IPS-NIHi7 (cell line): ENCODE measurements around the gene MRPL47.
"Not testable (repeated sequence)": the region's sequence is repeated elsewhere in the genome, so short reads cannot be mapped to it uniquely, and the experiment has no call there.

ENCODE experiments used
- DNase-seq: peaks from one replicate; pipeline ENCODE4 v3.0.0; 2012; ENCODE audit warnings: mixed read lengths; ENCODE audit errors: extremely low spot score

MRPL47 gene

DNA sequence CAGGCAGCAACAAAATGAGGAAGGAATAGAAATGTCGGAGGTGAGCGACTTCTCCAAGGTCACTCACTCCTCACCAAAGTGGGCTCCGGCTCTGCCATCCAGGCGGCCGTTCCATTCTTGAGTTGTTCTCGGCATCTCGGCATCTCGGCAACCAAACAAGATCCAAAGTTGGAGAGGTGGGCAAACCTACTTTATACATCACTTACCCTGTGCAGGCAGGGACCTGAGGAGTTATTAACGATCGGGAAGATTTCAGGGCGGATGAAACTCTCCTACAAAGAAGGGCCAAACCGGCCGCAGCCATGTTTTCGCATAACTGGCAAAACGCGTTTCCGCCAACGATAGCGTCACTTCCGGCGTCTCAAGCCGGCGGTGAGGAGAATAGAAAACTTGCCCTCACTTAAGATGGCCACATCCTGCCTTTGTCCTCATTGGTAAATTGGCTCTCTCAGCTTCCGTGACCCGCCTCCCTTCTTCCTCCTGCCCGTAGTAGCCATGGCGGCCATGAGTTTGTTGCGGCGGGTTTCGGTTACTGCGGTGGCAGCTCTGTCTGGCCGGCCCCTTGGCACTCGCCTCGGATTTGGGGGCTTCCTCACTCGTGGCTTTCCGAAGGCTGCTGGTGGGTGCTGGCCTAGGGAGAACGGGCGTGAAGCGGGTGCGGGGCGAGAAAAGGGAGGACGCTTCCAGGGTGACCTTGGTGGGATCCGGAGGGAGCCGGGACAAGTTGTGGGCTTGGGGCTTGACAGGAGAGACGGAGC is at the start of gene MRPL47, which contains the start of gene NDUFB5:
Gene MRPL47 (minus strand): TSS at position 318 of the 758 bp plus-strand sequence. CDS start 14 bp downstream, at position 304.
Gene NDUFB5 (plus strand): TSS at position 474 of the 758 bp plus-strand sequence. CDS start 22 bp downstream, at position 496.
- peak; percentile 98 for DNase-seq

DNA sequence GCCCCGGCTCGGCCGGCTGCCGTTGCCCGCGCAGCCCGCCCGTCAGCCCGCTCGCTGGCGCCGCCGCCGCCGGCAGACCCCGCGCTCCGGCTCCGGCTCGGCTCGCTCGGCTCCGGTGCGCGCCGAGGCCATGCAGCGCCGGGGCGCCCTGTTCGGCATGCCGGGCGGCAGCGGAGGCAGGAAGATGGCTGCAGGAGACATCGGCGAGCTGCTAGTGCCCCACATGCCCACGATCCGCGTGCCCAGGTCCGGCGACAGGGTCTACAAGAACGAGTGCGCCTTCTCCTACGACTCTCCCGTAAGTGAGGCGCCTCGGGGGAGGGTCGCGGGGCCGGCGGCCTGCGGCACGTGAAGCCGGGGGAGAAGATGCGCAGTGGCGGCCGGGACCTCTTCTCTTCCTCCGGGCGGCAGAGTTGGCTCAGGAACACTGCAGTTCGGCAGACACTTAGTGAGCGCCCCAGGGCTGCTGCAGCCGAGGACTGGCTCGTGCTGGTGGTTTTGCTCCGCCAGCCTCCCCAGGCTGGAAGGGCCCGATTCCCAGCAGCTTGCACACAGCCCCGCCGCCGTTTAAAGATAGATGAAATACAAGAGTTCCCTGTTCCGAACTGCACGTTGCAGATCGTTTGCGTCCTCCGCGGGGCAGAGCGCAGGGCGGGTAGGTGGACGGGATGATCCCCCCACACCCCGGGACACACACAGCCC is 48.8 kb upstream of the MRPL47 start:
- DNase-seq, result peak; percentile 59

DNA sequence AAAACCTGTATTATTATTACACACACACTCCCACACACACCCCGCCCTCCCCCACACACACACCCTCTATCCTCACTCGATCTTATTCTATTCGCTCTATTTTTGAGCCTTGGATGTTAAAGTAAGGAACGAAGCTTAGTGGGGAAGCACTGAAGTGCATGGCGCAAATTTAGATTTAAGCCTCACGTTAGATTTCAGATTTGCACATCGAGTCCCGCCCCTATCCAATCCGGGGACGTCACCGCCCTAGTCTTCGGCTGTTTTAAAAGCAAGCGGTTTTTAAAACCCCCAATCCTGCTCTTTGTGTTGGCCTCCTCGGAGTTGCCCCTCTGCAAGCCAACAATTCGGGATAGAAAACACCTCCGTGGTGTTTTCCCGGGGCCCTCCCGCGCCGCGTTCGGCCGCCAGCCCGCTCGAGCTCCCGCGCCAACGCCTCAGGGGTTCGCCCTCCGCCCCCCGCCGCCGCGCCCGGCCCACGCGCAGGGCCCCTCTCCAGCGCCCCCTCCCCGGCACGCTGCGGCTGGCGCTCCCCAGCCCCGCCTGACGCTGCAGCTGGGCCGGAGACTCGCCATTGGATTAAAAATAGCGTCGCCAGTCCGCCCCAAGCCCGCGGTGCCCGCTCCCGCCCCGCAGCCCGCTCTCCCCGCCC is 48.1 kb upstream of the MRPL47 start, which contains the start of gene USP13:
Gene USP13 (plus strand): TSS at position 594 of the 649 bp plus-strand sequence. CDS start 186 bp downstream, outside the sequence.
- peak; percentile 81 for DNase-seq

DNA sequence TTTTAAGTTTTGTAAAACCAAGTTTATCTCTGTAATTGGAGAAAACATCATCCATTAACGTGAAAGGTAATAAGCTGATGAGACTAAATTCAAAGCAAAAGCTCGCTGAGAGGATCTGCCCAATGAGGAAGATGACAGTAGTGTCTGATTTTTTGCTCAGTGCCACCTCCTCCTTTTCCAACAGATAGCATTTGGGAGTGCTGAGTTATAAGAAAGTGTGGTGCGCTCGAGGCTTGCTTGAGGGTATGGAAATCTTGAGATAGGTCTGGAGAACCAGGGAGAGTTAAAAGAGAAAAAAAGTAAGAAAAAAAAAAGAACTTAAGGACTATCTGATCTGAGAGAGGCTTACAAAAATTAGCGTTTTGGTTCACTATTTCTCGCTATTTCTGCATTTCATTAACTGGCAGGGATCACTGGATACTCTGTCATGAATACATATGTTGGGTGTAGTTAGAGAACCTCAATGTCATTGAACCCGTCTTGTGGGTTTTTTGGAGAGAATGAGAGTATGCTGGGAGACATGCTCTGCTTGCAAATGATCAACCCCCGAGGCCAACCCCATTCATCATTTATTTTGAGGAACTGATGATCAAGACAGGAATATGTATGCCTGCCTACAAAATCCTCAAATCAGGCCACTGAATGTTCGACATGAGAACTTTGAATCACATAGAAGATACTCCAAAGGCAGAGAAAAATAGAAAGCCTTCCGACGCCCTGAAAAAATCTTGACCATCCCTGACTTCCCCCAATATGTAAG is 47.4 kb upstream of the MRPL47 start:
- DNase-seq, result no peak

DNA sequence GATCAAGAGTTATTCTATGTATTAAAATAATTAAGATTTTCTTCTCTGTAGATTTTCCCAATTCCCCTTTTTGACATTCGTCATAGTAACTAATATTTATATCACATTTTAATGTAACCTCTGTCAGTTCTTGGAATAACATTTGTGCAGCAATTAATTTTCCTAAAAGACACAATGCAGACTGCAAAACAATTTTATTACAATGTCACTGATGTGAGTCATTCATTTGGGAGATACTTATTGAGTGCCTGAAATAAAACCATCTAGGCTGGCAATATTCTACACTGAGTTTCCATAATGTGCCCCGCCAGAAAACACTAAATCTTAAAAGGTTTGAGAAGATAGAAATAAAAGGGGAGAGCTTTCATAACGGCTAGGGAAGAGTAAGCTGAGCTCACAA is 41.7 kb upstream of the MRPL47 start:
- no peak for DNase-seq

DNA sequence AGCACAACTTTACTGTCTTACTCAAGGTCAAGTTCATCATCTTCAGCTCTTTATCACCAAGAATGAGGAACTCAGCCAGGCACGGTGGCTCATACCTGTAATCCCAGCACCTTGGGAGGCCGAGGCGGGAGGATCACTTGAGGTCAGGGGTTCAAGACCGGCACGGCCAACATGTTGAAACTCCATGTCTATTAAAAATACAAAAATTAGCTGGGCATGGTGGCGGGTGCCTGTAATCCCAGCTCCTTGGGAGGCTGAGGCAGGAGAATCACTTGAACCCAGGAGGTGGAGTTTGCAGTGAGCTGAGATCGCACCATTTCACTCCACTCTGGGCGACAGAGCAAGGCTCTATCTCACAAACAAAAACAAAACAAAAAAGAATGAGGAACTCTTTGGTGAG is 39.4 kb upstream of the MRPL47 start:
- not testable (repeated sequence) for DNase-seq

DNA sequence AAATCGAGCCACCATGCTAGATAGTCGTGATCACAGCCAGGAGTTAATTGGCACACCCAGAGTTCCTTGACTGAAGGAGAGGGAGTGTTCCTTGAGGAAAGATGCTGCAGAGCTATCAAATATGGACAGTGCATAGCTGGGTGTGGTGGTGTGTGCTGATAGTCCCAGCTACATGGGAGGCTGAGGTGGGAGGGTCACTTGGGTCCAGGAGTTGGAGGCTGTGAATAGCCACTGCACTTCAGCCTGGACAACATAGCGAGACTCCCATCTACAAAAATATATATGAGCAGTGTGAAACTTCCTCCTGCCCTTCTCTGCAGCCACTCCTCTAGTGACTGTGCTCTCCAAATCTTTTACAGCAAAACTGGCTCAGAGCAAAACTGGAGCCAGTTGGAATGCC is 38.4 kb upstream of the MRPL47 start:
- DNase-seq, result no peak

DNA sequence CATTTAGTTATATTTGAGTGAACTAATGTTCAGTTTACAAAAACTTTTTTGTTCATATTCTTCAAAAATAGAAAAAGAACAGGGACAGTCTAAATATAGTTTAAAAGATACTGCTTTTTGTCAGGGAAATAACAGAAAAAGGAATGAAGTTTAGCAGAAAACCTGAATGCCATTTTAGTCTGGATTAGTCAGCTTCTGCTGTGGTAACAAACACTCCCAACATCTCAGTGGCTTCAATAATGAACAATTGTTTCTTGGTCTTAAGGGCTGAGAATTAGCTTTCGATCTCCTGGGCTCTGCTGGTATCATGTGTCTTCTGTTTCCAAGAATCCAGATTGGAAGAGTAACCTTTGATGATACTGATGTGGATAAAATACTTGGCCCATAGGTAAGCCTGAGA is 36.0 kb upstream of the MRPL47 start:
- DNase-seq, result no peak

DNA sequence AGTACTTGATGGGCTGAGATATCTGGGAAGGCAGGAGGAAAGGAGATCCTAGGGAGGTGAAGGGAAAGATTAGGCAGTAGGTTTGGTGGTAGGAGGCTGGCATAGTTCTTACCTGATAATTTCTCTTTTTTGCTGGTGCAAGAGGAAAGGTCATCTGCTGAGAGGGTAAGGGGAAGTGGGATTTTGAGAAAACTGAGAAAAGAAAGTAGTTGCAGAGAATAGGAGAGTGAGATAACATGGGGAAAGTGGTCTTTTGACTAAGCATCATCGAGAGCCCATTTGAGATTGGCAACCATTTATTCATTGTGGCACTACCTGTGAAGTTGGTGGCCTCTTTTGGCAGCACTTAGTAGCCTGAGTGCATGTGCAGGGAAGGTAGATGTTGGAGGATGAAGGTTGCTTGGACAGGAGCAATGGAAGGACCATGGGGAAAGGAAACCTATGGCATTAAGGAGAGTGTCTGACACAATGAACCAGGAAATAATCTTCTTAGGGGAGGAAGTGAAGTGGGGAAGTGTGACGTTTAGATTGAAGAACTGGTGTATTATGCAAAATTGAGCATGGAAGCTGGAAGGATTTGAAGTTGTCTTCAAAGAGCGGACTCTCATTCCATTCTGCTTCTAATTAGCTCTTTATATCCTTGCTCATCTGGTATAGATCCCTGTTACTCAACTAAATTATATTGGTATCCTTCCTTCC is 26.5 kb upstream of the MRPL47 start:
- no peak for DNase-seq

DNA sequence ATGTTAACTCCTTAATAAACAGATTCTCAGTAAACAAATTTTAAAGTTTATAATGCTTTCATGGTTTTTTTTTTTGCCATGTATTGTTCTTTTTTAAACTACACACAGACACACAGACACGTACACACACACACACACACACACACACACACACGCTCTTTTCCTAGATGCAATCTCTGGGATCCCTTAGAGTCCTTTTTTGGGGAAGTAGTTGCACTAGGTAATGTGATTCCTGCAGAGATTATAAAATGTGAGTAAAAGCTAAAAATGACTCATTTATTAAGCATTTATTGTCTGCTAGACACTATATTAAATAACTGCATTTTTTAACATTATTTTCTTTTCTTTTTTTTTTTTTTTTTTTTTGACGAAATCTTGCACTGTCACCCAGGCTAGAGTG is 20.0 kb upstream of the MRPL47 start:
- no peak for DNase-seq

DNA sequence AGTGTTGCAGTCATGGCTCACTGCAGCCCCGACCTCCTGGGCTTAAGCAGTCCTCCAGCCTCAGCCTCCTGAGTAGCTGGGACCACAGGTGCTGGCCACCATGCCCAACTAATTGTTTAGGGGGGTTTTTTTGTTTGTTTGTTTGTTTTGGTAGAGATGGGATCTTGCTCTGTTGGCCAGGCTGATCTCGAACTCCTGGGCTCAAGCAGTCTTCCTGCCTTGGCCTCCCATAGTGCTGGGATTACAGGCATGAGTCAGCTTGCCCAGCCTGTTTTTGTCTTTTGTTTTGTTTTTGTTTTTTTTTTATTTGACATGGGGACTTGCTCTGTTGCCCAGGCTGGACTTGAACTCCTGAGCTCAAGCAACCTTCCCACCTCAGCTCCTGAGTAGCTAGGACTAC is 17.6 kb upstream of the MRPL47 start:
- DNase-seq, result no peak

DNA sequence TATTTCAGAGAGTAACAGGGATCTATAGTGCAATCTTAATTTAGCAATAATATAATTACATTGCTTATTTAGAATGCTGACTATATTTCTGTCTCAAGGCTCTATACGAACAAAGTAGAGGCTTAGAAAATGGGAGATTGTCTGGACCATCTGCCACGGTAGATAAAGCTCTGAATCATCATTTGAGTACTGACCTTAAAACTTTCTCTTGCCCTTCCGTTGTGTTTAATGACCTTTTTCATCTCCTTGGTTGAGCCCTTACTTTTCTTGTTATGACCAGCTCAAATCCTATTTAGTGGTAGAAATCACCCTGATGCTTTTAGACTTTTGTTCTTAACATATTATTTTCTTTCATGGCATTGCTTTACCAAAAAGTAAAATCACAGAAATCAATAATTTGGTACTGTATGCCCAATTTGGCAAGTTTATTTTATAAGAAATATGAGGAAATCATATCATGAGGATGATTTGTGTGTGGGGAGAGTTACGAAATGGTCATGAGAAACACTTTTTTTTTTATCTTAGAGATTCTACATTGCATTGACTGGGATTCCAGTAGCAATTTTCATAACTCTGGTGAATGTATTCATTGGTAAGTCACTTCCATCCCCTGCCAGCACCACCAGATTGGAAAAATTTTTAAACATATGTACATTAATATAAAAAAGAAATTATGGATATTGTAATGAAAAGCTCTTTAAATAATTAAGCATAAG is 11.2 kb upstream of the MRPL47 start:
- DNase-seq, result no peak

DNA sequence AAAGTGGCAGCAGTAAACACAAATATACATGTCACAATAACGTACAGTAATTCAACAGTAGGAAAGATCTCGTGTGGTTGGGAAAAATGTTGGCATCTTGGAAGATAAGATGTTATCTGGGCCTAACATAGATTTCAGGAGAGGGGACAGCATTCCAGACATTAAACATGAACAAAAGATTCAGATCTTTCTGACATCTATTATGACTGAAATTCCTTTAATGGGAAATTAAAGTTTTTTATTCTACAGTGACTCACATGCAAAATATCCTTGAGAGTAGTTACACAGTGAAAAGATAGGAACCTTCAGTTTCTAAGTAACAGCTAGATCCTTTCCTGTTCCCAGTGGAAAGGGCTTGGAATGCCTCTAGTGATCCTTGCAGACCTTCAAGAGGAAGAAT is 9.4 kb upstream of the MRPL47 start:
- DNase-seq, result no peak

DNA sequence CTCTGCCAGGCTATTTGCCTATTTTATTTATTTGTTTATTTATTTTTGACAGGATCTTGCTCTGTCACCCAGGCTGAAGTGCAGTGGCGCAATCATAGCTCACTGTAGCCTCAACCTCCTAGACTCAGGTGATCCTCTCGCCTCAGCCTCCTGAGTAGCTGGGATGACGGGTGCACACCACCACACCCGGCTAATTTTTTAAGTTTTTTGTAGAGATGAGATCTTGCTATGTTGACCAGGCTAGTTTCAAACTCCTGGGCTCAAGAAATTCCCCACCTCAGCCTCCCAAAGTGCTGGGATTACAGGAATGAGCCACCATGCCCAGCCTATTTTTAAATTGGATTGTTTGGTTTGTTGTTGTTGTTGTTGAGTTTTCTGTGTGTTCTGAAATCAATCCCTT is 5.6 kb upstream of the MRPL47 start:
- DNase-seq, result no peak

DNA sequence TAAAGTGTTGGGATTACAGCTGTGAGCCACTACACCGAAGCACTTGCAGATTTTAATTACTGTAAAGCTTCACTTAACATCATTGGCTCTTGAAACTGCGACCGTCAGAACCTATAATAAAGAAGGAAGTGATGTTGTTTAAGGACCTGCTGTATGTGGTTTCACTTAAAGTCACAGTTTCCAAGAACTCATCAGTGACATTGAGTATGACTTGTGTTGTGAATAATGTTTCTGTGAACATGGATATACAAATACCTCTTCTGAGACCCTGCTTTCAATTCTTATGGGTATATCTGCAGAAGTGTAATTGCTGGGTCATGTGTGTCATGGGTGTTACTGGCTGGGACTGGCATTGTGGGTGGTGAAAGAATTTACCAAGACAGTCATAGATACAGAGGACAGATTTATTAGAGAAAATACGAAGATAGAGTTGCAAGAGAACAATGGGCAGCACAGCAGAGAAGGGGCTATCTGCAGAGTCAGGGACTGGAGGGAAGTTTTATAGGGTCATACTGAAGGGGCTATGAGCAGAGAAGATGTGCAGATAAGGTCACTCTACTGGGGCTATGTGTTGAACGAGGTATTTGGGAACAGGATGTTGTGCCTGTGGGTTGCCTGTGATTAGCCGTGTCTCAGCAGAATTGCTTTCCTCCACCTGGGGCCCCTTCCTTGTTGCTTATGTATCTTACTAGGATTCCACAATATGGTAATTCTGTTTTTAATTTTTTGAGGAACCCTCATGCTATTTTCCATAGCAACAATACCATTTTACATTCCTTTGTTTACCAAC is 4.7 kb upstream of the MRPL47 start:
- no peak for DNase-seq

DNA sequence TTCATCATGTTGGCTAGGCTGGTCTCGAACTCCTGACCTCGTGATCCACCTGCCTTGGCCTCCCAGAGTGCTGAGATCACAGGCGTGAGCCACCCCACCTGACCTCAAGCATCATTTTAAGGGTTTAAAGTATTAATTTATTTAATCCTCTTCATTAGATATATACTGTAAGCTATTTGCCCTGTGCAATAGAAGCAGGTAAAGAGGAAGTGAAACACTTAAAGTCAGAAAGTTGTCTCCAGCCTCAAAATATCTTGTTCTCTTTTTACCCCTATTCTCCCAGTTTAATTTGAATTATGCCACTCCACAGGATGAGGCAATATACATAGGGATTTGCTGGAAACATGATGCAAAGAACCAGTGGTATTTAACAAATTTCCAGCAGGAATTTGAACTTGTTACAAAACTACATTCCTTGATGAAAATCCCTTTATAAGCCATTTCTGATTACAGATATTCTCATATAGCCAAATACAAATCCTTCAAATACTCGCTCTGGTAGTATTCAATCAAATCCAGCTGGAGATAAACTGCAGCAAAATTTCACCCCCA is 2.2 kb upstream of the MRPL47 start:
- no peak for DNase-seq

DNA sequence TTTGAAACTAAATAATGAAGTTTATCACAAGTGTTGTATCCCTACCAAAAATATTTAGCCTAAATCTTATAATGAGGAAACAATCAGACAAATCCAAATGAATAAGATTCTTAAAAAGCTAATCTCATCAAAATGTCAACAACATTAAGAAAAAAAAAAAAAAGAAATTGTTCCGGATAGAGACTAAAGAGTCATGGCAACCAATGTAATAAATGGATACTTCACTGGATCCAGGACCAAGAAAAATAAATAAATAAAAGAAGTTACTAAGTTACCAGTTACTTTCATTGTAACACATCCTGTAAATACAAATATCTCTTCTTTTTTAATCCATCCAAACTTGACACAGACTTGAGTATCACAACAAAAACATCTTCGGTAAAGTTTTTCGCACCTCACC is 607 bp downstream of the MRPL47 start:
- no peak for DNase-seq

DNA sequence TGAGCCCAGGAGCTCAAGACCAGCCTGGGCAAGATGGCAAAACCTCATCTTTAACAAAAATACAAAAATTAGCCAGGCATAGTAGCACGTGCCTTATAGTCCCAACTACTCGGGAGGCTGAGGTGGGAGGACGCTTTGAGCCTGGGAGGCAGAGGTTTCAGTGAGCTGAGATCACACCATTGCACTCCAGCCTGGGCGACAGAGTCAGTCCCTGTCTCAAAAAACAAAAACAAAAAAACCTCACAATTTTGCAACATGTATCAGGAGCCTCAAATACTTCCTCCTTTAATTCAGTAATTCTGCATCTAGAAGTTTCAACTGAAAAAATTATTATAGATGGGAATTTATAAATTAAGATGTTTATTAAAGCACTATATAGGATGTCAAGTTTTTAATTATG is 1.1 kb downstream of the MRPL47 start:
- DNase-seq, result no peak

DNA sequence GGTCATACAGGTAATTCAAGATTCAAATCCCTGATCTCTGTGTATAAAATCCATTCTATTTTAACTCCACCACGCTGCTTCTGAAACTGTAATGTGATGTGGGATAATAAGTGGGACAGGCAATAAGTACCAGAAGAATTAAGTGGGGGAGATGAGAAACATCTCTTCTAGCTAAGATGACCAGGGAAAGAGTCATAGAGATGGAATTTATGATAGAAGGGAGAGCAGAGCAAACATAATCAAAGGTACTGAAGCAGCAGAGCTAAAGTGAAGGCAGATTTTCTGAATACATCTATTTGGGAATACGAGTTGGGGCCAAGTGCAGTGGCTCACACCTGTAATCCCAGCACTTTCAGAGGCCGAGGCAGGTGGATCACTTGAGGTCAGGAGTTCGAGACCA is 4.9 kb downstream of the MRPL47 start:
- no peak for DNase-seq
